Measurements from ENCODE around the gene CXCR5.

CXCR5 gene

GRCh38 chr11:118929501-118930093 lies 45.9 kb downstream of the CXCR5 start:
- peak; percentile 84 for DNase-seq

- peak; percentile 96 for DNase-seq
Observed at GRCh38 chr11:118930094-118930712, 46.5 kb downstream of the CXCR5 start.

GRCh38 chr11:118931571-118931970 lies 47.9 kb downstream of the CXCR5 start:
- DNase-seq: no peak

GRCh38 chr11:118933486-118933885 lies 49.8 kb downstream of the CXCR5 start:
- no peak for DNase-seq

- DNase-seq: no peak
Observed at GRCh38 chr11:118935376-118935775, 51.7 kb downstream of the CXCR5 start.

- DNase-seq: no peak
Observed at GRCh38 chr11:118938491-118939403, 55.1 kb downstream of the CXCR5 start.

- DNase-seq: no peak
Observed at GRCh38 chr11:118939404-118939915, 55.8 kb downstream of the CXCR5 start.

- DNase-seq: peak; percentile 78
Observed at GRCh38 chr11:118939953-118940598, 56.4 kb downstream of the CXCR5 start.

- DNase-seq: no peak
Observed at GRCh38 chr11:118947091-118947490, 63.4 kb downstream of the CXCR5 start.
